Right atrium auricular region (tissue), 2 donors: ENCODE results near the gene ID1. TPM values are rescaled to one million over a fixed set of nuclear protein-coding genes. Genes with fewer than 3 reads are reported as not detected.
"Not testable (repeated sequence)": the region's sequence is repeated elsewhere in the genome, so short reads cannot be mapped to it uniquely, and the experiment has no call there.

ENCODE experiments used
- DNase-seq: peaks from one replicate; pipeline ENCODE4 v3.0.0-alpha.2; 2019; ENCODE audit warnings: low spot score
- H3K27ac ChIP-seq, 2 donors: fragments of 200-600 bp; sonication (generic); 1 replicate in 1 of 2; 2 replicates in 1 of 2; pipeline ENCODE4 v1.5.1; 2016 to 2019
- H3K27me3 ChIP-seq, 2 donors: fragments of 200-600 bp; sonication (generic); one replicate each; pipeline versions ENCODE4 v1.5.1 to v1.6.0; 2017 to 2019
- H3K36me3 ChIP-seq: fragments of 200-600 bp; sonication (generic); one replicate; pipeline ENCODE4 v1.5.1; 2016
- H3K4me1 ChIP-seq, 2 donors: fragments of 200-600 bp; sonication (generic); one replicate each; pipeline versions ENCODE4 v1.5.1 to v1.6.0; 2017 to 2019
- H3K4me3 ChIP-seq, 2 donors: fragments of 200-600 bp; sonication (generic); 1 replicate in 1 of 2; 2 replicates in 1 of 2; pipeline ENCODE4 v1.5.1; 2017 to 2019; ENCODE audit warnings: mild to moderate bottlenecking in 1 of 2, moderate library complexity in 1 of 2
- H3K9me3 ChIP-seq, 2 donors: fragments of 200-600 bp; sonication (generic); one replicate each; pipeline ENCODE4 v1.5.1; 2019
- total RNA-seq, 2 donors: library from RNA; depleted of rRNA; stranded (reverse); fragments of >200 nt; gene quantifications; one replicate each; pipeline ENCODE4 v1.1.0, GENCODE V29; 2016
- TF ChIP-seq, protein P1 (sequence below), 2 donors: fragments of 200-600 bp; sonication (generic); IDR thresholded peaks; one replicate each; pipeline ENCODE4 v1.5.1; 2019; ENCODE audit warnings: antibody characterized with exemption in 2 of 2

The ID1 gene
- total RNA-seq, 2 donors from 2014 or later, result 450 to 815 TPM

DNA sequence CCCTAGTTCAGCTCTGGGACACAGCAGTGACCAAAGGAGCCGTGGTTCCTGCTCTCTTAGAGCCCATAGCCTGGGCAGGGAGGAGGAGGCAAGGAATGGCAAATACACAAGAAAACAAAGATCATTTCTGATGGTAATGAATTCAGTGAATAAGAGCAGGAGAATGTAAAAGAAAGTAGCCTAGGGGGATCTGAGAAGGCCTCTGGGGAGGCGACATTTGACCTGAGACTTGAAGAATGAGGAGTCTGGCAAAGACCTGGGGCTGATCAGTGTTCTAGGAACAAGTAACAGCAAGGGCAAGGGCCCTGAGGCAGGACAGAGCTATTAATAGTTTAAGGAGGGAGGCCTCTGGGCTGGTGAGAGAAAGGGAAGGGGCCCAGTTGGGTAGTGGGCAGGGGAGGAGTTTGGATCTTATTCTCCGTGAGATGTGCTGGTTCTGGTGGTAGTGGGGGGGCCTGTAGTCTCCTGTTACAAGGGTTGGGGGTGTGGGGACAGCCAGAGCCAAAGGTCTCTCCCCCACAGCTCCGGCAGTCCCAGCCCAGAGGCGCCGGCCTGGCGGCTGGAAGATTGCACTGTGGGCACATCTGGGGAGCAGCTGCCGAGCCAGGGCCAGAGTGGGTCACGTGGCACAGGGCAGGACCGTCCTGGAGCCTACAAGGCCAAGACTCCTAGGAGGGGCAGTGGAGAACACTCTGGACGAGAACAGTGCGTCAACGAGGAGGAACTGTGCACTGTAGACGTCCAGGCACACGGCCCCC is 9.3 kb upstream of the ID1 start:
- Histone ChIP-seq H3K4me3 (no peak overlapping the region), H3K27me3 (no peaks in the 10 kb centered on the region), H3K27ac (peak overlapping the region; percentile 74 to 75), H3K9me3 (no peaks in the 10 kb centered on the region), H3K36me3 (no peaks in the 10 kb centered on the region), H3K4me1 (peaks cover 0 to 24% of the 10 kb centered on the region in 2 donors)
- DNase-seq, result peak; percentile 97
- TF ChIP-seq, protein P1, sequence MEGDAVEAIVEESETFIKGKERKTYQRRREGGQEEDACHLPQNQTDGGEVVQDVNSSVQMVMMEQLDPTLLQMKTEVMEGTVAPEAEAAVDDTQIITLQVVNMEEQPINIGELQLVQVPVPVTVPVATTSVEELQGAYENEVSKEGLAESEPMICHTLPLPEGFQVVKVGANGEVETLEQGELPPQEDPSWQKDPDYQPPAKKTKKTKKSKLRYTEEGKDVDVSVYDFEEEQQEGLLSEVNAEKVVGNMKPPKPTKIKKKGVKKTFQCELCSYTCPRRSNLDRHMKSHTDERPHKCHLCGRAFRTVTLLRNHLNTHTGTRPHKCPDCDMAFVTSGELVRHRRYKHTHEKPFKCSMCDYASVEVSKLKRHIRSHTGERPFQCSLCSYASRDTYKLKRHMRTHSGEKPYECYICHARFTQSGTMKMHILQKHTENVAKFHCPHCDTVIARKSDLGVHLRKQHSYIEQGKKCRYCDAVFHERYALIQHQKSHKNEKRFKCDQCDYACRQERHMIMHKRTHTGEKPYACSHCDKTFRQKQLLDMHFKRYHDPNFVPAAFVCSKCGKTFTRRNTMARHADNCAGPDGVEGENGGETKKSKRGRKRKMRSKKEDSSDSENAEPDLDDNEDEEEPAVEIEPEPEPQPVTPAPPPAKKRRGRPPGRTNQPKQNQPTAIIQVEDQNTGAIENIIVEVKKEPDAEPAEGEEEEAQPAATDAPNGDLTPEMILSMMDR (IDR thresholded peaks at IDR 0.05), result no peak

DNA sequence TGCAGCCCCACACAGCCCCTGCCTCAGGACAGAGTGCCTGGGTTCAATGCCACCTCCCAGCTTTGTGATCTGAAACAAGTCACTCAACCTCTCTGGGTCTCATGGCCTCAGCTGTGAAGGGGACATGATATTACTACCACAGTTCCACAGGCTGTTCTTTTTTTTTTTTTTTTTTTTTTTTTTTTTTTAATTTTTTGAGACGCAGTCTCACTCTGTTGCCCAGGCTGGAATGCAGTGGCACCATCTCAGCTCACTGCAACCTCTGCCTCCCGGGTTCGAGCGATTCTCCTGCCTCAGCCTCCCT is 8.7 kb upstream of the ID1 start:
- not testable (repeated sequence) for H3K4me3 ChIP-seq, H3K27me3 ChIP-seq, H3K36me3 ChIP-seq, H3K9me3 ChIP-seq, DNase-seq
- H3K27ac ChIP-seq, result peak overlapping the region; percentile 74 to 75
- H3K4me1 ChIP-seq, result peaks cover 0 to 24% of the 10 kb centered on the region in 2 donors

DNA sequence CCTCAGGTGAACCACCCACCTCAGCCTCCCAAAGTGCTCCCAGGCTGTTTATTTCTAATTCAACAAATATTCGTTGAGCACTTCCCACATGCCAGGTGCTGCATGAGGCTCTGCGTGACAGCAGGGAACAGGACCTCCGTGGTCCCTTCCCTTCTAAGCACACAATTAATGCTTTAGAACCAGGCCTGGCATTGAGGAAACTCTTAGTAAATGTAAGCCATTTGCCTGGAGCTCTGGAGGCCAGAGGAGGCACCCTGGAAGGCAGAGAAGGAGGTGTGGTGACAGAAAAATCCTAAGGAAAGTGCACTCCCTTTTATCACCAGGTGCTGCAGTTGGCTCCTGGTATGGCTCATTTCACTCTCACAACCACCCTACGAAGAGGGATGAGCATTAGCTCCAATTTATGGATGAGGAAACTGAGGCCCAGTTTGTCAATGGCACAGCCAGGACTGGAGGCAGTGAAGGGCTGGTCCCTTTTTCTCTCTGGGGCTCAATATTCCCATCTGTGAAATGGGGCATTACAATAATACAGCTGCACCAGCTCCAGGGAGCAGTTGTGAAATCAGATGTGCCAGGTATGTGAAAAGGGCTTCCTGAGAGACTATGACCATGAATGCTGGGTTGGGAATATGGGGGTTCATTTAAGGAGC is 8.1 kb upstream of the ID1 start:
- Histone ChIP-seq H3K4me3 (no peak overlapping the region), H3K27me3 (no peaks in the 10 kb centered on the region), H3K4me1 (peaks cover 0 to 24% of the 10 kb centered on the region in 2 donors), H3K36me3 (no peaks in the 10 kb centered on the region), H3K27ac (peak overlapping the region; percentile 74 to 75), H3K9me3 (no peaks in the 10 kb centered on the region)
- TF ChIP-seq, protein P1 (IDR thresholded peaks at IDR 0.05), result no peak
- no peak for DNase-seq

DNA sequence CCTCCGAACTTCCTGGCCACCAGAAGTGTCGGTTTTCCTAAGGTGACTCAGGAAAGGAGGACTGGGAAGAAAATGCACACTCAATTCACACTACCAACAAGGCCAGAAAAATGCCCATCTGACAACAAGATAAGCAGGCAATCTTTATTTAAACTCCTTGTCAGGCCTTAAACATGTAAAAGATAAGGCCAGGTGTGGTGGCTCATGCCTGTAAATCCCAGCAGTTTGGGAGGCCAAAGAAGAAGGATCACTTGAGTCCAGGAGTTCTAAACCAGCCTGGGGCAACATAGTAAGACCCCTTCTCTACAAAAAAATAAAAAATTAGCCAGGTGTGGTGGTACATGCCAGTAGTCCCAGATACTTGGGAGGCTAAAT is 7.6 kb upstream of the ID1 start:
- no peaks in the 10 kb centered on the region for H3K27me3 ChIP-seq
- TF ChIP-seq, protein P1 (IDR thresholded peaks at IDR 0.05), result no peak
- H3K4me1 ChIP-seq, result peaks cover 0 to 24% of the 10 kb centered on the region in 2 donors
- no peaks in the 10 kb centered on the region for H3K9me3 ChIP-seq
- H3K36me3 ChIP-seq, result no peaks in the 10 kb centered on the region
- DNase-seq, result no peak
- peak overlapping the region; percentile 74 to 75 for H3K27ac ChIP-seq
- no peak overlapping the region for H3K4me3 ChIP-seq

DNA sequence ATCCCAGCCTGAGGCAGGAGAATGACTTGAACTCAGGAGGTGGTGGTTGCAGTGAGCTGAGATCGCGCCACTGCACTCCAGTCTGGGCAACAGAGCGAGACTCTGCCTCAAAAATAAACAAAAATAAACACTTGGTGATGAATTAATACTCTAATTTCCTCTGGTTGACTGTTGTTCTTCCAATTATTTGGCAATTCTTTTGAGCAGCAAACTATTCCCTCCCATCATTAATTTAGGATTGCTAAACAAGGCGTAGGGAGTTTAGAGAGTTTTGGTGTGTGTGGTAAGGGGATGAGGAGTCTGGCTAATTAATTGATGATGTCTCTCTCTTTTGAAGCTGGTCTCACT is 2.7 kb upstream of the ID1 start:
- H3K27ac ChIP-seq, result peak overlapping the region; percentile 90 to 93
- H3K36me3 ChIP-seq, result peaks cover 16% of the 10 kb centered on the region
- H3K27me3 ChIP-seq, result no peaks in the 10 kb centered on the region
- DNase-seq, result no peak
- peaks cover 0 to 20% of the 10 kb centered on the region in 2 donors for H3K4me1 ChIP-seq
- no peaks in the 10 kb centered on the region for H3K9me3 ChIP-seq
- TF ChIP-seq, protein P1 (IDR thresholded peaks at IDR 0.05), result no peak
- no peak overlapping the region for H3K4me3 ChIP-seq

DNA sequence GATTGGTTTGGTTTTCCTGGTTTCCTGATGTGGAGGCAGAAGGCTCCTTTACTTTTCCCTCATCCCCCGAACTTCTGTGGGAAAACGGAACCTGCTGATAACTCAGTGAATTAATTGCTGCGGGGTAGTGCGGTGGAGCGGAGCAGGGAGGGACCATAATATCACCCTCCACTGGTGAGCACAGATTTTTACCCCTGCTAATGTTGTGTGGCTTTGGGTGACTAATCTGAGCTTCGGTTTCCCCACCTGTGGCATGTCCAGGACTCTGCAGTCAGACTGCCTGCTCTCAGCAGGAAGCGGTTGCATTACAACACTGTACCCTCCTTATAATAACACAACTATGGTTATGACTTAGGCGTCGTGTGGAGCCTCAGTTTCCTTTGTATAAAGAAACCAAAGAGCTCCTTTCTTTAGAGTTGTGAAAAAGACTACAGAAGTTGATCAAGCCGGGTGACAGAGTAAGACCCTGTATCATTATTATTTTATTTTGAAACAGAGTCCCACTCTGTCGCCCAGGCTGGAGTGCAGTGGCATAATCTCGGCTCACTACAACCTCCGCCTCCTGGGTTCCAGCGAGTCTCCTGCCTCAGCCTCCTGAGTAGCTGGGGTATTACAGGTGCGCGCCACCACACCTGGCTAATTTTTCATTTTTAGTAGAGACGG is 2.2 kb upstream of the ID1 start:
- Histone ChIP-seq H3K36me3 (peaks cover 16% of the 10 kb centered on the region), H3K27me3 (no peaks in the 10 kb centered on the region), H3K4me1 (peaks cover 0 to 24% of the 10 kb centered on the region in 2 donors), H3K4me3 (no peak overlapping the region), H3K27ac (peak overlapping the region; percentile 90 to 93), H3K9me3 (no peaks in the 10 kb centered on the region)
- peak; percentile 67 for DNase-seq
- TF ChIP-seq, protein P1 (IDR thresholded peaks at IDR 0.05), result no peak
